Measurements from ENCODE around the gene PRRT1.
"Not testable (repeated sequence)": the region's sequence is repeated elsewhere in the genome, so short reads cannot be mapped to it uniquely, and the experiment has no call there.

PRRT1 gene

DNA sequence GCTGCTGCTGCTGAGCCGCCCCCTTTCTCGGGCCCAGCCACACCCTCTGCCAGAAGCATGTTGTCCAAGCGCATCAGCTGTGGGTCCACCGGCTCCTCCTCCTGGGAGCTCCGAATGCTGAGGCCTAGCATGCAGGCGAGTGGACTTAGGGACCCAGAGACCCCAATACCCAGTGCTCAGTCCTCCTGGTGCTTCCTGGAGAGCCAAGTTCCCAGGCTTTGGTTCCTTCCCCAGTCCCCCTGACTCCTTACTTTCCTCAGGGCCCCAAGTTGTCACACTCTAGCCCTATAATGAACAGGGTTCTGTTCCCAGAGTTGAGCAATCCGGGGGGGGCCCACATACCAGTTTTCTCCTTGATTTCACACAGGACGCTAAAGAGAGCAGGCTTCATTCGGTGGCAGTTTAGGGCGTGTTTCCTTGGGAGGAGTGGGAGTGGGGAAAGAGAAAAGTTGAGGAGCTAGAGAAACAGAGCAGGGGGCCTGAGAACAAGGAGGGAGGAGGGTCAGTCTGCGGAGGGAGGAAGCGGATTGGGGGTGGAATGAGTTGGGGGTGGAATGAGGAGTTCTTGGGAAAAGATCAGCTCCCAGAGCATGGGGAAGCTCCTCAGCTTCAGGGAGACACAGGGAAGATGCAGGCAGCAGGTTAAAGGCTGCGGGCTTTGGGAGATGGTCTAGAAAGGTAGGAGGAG, 36.8 kb upstream of the PRRT1 start:
- no peak for FAIRE-seq

DNA sequence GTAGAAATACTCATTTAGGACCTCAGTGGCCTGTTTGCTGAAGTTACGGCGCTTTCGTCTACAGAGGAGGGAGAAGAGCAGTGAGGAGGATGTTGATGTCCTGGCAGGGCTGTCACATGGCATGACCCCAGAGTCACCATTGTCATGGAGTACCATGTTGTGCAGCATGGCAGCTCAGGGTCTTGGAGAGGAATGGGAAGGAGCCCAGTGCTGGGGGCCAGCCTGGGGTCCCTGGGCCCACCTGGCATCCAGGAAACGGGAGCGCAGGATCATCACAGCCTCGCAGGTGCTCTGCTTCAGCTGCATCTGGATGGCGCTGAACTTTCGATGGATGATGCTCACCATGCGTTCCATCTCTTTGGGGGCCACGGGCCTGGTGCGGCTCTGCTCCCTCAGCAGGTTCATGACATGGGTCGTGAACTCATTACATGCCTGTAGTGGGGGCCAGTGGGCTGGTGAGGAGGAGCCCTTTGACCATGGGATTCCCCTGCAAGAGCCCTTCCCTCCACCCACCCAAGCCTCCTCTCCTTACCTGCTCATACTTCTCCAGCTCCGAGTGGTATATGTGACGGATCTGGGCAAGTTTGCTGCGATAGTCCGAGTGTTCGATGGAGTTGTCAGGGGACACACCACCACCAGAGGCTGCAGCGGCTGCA, 36.1 kb upstream of the PRRT1 start:
- FAIRE-seq: not testable (repeated sequence)

More for the DNA sequence above, 36.8 kb upstream of the PRRT1 start:
- no peak for DNase-seq (ENCODE audit: low spot score)

DNA sequence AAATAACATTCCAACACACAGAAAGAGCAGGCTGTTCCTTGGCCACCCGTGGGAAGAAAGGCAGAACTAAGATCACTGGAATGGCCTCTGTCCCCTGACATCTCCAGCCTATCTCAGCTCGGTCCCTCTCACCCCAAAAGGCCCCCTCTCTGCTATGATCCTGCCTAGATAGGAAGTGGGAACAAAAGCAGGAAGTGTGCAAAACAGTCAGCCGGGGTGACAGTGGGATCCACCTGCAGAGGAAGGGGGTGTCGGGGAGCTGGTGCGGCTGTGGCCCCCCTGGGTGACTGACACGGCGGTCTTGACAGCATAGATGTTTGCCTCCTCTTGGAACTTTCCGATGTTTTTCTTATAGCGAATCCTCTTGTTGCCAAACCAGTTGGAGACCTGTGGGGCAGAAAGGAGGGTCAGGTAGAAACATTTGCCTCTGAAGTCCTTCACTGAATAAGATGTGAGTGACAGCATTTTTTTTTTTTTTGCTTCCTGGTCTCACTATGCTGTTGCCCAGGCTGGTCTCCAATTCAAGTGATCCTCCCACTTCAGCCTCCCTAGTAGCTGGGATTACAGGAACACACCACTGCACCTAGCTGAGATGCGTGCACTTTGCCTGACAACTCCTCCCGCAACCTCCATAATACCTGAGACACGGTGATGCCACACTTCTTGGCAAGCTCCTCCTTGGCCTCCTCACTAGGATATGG, 35.4 kb upstream of the PRRT1 start:
- no peak for DNase-seq (ENCODE audit: low spot score)
- FAIRE-seq: no peak

More for the DNA sequence above, 36.1 kb upstream of the PRRT1 start:
- not testable (repeated sequence) for DNase-seq (ENCODE audit: low spot score)

DNA sequence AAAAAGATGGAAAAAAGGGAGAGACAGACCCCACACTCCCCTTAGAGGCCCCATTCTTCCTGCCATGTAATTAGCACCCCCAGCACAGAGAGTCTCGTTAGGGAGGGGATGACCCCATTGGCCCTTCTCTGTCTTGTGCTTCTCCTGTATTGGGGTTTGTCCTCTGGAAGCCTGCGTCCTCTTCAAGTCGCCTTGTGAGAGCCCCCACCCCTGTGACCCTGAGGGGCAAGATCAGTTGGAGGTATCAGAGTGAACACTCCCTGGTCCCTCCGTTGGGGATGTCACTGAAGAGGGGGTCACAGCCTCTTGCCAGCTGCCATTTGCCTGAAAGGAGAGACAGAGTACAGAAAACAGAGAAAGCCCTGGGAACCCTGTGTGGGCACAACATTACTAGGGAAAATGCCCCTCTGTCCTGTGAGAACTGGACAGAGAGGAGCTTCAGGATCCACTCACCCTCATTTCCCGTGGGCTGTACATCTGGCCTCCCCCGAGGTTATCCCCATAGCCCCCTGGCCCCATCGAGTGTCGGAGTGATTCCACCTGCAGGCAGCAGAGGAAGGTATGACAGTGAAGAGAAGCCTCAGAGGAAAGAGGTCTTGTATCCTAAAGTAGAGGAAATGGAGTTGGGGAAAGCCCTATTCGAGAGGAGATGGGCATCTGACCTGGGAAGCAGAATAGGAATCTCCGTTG, 34.6 kb upstream of the PRRT1 start:
- FAIRE-seq: not testable (repeated sequence)

DNA sequence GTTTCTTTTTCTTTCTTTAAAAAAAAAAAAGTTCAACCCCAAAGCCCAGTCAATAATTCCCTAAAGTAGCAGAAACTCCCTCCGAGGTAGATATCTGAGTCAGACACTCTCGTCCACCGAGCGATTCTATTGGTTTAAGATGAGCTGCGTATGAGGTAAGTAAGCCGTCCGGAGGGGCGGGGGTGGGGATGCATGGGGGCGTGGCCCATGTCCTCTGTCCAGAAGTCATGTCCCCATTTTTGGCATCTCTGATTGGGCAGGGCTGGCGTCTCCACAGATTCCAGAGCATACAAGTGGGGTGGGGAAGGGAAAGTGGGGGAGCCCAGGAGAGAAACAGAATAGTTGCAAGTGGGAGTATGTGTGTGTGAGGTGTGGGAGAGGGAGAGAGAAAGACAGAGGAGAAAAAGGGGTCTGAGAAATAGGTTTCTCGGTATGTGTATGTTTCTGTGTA, 34.0 kb upstream of the PRRT1 start:
- DNase-seq (ENCODE audit: low spot score): peak; percentile 57
- peak; percentile 64 for FAIRE-seq

More for the DNA sequence above, 34.6 kb upstream of the PRRT1 start:
- not testable (repeated sequence) for DNase-seq (ENCODE audit: low spot score)

DNA sequence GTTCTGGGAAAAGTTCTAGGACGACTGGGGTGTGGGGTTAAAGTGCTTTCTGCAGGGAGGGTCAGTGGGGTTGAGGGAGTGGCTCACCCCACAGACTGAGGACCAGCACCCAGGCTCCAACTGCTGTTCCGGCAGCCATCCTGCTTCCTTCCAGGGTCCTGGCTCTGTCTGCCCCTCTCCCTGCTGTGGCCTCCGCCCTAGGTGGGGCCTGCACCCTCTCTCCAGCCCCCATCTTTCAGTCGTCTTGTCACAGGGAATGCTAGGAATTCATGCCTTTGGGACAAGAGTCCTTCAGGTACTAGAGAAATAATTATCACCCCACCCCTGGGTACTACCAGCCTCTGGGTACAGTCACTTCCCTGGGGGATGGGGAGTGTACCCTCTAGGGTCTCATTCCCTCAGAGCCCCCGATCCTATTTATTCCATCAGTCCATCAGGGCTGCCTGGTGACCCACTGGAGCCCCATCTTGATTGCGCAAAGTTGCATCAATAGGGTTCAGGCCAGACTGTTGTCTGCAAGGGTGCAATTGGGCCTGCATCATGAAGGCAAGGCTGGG, 32.4 kb upstream of the PRRT1 start, which contains the start of gene AGER:
Gene AGER, minus strand, starts transcription at position 170 of the 557 bp plus-strand sequence. Its CDS starts 31 bp downstream, at position 139.
- DNase-seq (ENCODE audit: low spot score): no peak
- no peak for FAIRE-seq

DNA sequence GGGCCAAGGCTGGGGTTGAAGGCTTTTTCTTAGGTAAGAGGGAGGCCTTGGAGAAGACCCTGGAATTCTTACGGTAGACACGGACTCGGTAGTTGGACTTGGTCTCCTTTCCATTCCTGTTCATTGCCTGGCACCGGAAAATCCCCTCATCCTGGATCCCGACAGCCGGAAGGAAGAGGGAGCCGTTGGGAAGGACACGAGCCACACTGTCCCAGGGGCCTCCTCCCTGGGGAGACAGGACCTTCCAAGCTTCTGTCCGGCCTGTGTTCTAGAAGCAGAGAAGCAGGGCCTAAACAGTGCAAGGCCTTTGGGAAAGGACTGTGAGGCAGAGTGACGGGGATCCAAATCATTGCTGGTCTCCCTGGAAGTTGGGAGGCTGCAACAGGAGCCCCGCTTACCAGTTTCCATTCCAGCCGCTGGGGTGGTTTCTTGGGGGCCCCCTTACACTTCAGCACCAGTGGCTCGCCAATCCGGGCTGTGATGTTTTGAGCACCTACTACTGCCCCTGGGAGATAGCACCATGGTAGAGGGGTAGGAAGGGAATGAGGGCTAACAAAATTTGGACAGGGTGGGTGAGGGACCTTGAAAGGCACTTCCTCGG, 31.8 kb upstream of the PRRT1 start:
- FAIRE-seq (no peak), DNase-seq (ENCODE audit: low spot score) (no peak)

DNA sequence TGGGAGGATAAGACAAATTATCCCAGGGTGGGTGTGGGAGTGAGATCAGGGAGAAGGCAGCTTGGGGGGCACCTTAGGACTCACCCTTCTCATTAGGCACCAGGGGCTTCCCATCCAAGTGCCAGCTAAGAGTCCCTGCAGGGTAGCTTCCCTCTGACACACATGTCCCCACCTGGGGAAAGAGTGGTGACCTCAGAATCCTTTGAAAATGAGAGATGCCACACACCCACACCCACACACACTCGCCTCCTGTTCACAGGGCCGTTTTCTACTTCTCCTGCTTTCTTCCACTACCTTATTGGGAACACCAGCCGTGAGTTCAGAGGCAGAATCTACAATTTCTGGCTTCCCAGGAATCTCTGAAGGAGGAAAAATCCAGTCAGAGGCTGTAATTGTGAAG, 31.3 kb upstream of the PRRT1 start:
- FAIRE-seq (no peak), DNase-seq (ENCODE audit: low spot score) (no peak)

DNA sequence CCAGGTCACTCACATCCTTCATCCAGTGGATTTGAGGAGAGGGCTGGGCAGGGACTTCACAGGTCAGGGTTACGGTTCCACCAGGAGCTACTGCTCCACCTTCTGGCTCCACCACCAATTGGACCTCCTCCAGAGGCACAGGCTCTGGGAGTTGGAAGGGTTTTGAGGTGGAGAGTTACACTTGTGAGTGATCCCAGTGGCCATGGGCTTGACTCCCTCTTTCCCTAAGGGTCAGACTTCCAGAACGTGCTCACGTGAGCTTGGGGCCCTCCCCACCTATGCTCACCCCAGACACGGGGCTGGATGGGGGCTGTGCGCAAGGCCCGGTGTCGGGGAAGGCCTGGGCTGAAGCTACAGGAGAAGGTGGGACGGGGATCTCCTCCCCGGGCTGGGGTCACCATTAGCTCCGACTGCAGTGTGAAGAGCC, 30.8 kb upstream of the PRRT1 start:
- DNase-seq (ENCODE audit: low spot score) (no peak), FAIRE-seq (no peak)

DNA sequence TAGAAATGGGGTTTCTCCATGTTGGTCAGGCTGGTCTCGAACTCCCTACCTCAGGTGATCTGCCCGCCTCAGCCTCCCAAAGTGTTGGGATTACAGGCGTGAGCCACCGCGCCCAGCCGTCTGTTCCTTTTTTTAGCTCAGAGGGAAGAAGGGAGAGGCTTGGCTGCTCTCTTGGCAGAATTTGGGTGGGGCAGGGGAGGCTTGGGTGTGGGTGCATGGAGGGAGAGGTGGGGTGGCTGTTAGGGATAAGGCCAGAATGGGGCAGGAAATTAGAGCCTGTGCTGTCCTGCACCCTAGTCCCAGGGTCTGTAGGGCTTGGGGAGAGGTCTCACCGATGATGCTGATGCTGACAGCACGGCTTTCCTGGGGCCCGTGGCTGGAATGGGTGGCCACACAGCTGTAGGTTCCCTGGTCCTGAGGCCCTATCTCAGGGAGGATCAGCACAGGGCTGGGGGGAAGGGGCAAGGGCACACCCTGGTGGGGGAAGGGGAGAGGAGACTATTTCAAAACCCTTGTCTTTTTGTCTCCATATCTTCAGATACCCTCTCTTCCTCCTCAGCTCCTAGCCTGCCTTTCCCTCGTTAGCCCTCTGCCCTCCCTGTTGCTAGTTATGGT, 30.3 kb upstream of the PRRT1 start:
- DNase-seq (ENCODE audit: low spot score) (no peak), FAIRE-seq (no peak)

DNA sequence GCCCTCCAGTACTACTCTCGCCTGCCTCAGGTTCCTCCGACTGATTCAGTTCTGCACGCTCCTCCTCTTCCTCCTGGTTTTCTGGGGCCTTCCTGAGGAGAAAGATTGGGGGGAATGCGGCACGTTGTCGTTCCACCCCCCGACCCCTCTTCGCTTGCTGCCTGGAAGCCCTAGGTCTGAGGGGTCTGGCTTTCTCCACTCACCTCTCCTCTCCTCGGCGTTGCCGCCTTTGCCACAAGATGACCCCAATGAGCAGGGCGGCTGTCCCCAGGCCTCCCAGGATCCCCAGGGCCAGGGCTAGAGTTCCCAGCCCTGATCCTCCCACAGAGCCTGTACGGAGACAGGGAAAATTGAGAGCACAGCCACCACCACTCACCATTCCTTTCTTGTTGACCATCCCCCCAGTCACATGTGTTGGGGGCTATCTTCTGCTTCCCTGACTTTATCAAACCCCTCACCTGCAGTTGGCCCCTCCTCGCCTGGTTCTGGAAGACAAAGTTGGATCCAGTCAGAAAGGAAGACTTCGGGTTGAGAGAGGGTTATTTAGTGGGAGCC, 29.5 kb upstream of the PRRT1 start:
- DNase-seq (ENCODE audit: low spot score): no peak
- no peak for FAIRE-seq

DNA sequence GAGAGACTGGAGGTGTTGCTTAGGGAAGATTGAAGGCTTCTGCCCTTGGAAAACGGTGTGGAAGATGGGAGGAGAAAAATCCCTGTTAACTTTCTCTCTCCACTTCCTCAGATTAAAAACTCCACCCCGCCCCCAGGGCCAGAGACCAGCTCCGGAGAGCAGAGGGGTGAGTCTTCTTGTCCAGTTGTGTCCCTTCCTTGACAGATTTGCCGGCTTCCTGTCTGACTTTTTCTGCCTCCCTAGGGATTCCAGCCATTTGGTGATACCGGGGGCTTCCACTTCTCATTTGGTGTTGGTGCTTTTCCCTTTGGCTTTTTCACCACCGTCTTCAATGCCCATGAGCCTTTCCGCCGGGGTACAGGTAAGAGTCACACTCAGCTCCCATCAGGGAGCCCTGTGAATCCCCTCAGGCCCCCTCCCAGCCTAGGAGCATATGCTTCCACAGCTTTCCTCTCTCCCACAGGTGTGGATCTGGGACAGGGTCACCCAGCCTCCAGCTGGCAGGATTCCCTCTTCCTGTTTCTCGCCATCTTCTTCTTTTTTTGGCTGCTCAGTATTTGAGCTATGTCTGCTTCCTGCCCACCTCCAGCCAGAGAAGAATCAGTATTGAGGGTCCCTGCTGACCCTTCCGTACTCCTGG, 28.1 kb upstream of the PRRT1 start:
- no peak for FAIRE-seq
- no peak for DNase-seq (ENCODE audit: low spot score)

DNA sequence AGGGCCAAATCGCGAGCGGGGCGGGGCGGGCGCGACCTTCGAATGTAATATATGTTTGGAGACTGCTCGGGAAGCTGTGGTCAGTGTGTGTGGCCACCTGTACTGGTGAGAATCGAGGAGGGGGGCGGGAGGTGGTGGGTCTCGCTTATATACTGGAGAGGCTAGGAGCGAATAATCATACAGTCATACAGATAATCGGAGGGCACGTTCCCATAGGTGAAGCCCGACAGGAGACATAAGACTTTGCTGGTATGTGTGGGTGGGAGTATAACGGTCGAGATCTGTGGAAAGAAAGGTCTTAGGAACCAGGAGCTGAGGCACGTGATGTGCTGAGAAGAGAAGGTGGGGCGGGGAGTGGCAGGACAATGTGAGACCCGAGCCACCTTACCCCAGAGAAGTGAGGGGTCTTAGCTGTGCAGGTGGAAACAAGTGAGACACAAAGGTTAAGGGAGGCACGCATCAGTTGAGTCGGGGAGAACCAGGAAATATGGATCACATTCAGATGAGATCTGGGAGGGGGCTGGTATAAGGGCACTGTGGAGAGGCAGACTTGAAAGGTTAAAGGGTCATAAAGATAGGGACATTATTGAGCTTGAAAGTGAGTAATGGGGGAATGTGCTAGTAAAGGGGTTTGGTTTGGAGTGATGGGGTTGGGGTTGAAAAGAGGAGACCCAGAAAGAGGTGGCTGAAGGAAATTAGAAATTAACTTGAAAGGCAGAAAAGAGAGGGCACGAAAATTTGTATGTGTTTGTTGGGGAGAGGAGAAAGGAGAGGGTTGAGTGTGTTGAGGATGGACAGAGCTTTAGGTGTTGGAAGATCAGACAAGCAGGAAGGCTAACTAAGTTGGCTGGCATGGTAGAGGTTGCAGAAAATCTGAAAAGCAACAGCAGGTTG, 27.1 kb upstream of the PRRT1 start:
- FAIRE-seq (no peak), DNase-seq (ENCODE audit: low spot score) (no peak)

DNA sequence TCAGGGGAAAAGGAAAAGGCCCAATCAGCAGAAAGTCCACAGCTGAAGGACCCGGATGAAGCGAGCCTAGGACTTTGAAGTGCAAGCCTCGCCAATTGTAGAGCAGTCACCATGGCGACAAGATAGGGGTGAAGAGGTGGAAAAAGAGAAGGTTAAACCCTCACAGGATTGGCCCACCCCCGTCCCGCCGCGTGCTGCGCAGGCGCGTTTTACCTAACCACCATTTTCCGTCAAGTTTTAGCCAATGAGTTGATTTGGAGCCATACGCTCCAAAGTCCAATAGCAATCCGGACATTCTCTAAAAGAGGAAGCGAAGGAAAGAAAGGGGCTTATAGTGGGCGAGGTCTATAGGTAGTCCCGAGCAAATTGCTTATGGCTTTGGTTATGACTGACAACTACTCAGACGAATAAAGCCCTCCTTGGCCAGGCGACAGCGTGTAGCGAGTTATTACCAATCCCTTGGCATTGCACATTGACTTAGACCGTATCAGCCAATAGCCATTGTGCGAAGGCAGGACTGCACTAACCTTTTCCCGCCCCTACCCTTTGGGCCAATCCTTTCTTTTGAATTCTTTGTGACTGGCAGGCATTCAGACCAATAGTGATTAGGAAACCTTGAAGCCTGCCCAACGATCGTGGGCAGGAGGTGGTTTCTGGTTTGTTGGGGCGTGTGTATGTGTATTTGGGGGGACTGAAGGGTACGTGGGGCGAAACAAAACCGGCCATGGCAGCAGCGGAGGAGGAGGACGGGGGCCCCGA, 26.2 kb upstream of the PRRT1 start, which contains the start of gene RNF5:
Gene RNF5, plus strand, starts transcription at position 618 of the 759 bp plus-strand sequence. Its CDS starts 107 bp downstream, at position 725.
- DNase-seq (ENCODE audit: low spot score) (peak; percentile 99), FAIRE-seq (peak; percentile 90)

DNA sequence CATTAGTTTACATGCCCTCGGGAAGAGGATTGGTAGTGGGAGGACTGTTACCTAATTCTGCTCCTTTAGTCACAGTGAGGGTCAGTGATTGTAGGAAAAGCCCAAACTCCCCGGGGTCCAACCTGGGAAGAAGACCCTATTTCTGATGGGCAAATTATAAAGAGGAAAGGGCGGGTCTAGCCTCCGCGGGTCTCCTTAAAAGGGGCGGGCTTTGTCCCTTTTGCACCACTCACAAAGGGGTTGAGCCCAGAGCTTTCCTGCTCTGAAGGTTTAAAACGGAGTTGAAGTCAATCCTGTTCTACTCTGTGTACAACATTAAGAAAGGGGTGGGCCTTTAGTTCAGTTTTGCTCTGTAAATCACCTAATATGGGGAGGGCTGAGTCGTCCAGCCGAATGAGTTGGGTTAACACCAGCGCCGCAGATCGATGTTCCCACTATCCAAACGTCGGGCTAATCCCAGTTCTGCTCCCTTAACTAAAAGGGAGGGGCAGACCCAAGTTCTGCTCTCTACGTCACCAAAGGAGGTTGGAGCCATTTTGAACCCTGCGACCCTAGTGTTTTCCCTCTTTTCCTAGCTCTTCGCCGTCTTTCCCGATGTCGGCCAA, 25.5 kb upstream of the PRRT1 start:
- FAIRE-seq (no peak), DNase-seq (ENCODE audit: low spot score) (peak; percentile 10)

DNA sequence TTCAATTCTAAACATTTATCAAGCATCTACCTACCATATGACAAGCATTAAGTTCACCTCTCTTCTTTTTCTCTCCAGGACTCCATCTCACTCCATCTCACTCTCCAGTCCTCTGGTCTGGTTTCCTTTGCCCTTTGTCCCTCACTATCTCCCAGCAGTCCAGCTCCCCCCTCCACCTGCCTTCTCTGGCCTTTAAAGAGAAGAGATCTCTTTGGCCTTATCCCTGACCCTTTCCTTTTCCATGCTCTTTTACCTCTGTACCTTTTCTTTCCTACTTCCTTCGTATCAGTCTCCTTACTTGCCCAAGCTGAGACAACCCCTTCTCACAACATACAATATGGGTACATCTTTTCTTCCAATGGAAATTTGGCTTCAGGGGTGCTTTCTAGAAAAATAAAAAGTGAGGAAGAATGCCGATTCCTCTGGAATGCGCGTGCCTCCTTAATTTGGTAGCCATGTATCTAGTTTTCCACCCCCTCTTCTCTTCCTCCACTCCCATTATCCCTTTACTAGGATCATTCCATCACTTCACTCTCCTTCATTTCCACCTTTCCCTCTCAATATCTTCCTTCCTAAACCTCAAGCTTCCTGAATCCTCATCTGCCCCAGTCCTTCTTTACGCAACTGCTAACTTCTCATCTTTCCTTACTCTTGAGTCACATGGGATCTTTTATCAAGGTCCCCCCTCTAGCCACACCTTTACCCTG, 24.9 kb upstream of the PRRT1 start:
- DNase-seq (ENCODE audit: low spot score) (no peak), FAIRE-seq (no peak)

All from RCC 7860 (cell line).